ENCODE results near the gene STAC. TPM values are rescaled to one million over a fixed set of nuclear protein-coding genes. Genes with fewer than 3 reads are reported as not detected.

Gene STAC
- total and polyA plus RNA-seq, 7 donors: 0.19 to 1.5 (median 0.47) TPM

- Histone ChIP-seq H3K27me3 (ENCODE audit: insufficient read depth in 3 of 3, low read length in 2 of 3) (no peaks in the 10 kb centered on the region), H3K27ac (no peak overlapping the region), H3K36me3 (ENCODE audit: insufficient read depth in 1 of 2, low read depth in 1 of 2) (no peaks in the 10 kb centered on the region), H3K4me3 (no peak overlapping the region), H3K9me3 (no peaks in the 10 kb centered on the region), H3K4me1 (no peaks in the 10 kb centered on the region)
- ATAC-seq (no peak), DNase-seq (no peak)
- intact Hi-C loops (cut with DNase I): no loop called here
- TF ChIP-seq CTCF (IDR thresholded peaks at IDR 0.05): no peak
- WGBS, 3 donors: 85 to 91% (median 90%) methylated on average over 2 of the region's 2 CpGs
These were observed 36.9 kb downstream of the STAC start for GRCh38 chr3:36417237-36417636.

- Histone ChIP-seq H3K27ac (no peak overlapping the region), H3K9me3 (no peaks in the 10 kb centered on the region), H3K27me3 (ENCODE audit: insufficient read depth in 3 of 3, low read length in 2 of 3) (no peaks in the 10 kb centered on the region), H3K4me1 (no peaks in the 10 kb centered on the region), H3K36me3 (ENCODE audit: insufficient read depth in 1 of 2, low read depth in 1 of 2) (no peaks in the 10 kb centered on the region), H3K4me3 (no peak overlapping the region)
- no peak for TF ChIP-seq CTCF (IDR thresholded peaks at IDR 0.05)
- DNase-seq (no peak), ATAC-seq (no peak)
- intact Hi-C loops (cut with DNase I): no loop called here
- 88 to 92% (median 91%) methylated on average over 1 of the region's 1 CpG for WGBS, 3 donors
These were observed 38.0 kb downstream of the STAC start for GRCh38 chr3:36418296-36418695.

- Histone ChIP-seq H3K27me3 (ENCODE audit: insufficient read depth in 3 of 3, low read length in 2 of 3) (no peaks in the 10 kb centered on the region), H3K36me3 (ENCODE audit: insufficient read depth in 1 of 2, low read depth in 1 of 2) (no peaks in the 10 kb centered on the region), H3K9me3 (no peaks in the 10 kb centered on the region), H3K27ac (no peak overlapping the region), H3K4me1 (no peaks in the 10 kb centered on the region), H3K4me3 (no peak overlapping the region)
- no peak for DNase-seq
- ATAC-seq: no peak
- intact Hi-C loops (cut with DNase I): no loop called here
- 77 to 81% (median 77%) methylated on average over 4 of the region's 4 CpGs for WGBS, 3 donors
- TF ChIP-seq CTCF (IDR thresholded peaks at IDR 0.05): no peak
These were observed 48.1 kb downstream of the STAC start for GRCh38 chr3:36428445-36428844.

- H3K27me3 ChIP-seq (ENCODE audit: insufficient read depth in 3 of 3, low read length in 2 of 3): no peaks in the 10 kb centered on the region
- H3K36me3 ChIP-seq (ENCODE audit: insufficient read depth in 1 of 2, low read depth in 1 of 2): no peaks in the 10 kb centered on the region
- no peak overlapping the region for H3K4me3 ChIP-seq
- WGBS, 3 donors: 93 to 96% (median 95%) methylated on average over 3 of the region's 3 CpGs
- TF ChIP-seq CTCF (IDR thresholded peaks at IDR 0.05): no peak
- H3K9me3 ChIP-seq: no peaks in the 10 kb centered on the region
- no peak for DNase-seq
- no peak overlapping the region for H3K27ac ChIP-seq
- H3K4me1 ChIP-seq: no peaks in the 10 kb centered on the region
- intact Hi-C loops (cut with DNase I): no loop called here
- ATAC-seq: no peak
These were observed 49.7 kb downstream of the STAC start for GRCh38 chr3:36429986-36430485.

- H3K27me3 ChIP-seq (ENCODE audit: insufficient read depth in 3 of 3, low read length in 2 of 3): no peaks in the 10 kb centered on the region
- ATAC-seq: peak in 1 of 4 donors; percentile 44
- H3K36me3 ChIP-seq (ENCODE audit: insufficient read depth in 1 of 2, low read depth in 1 of 2): no peaks in the 10 kb centered on the region
- DNase-seq: no peak
- no peaks in the 10 kb centered on the region for H3K9me3 ChIP-seq
- TF ChIP-seq CTCF (IDR thresholded peaks at IDR 0.05): no peak
- H3K4me1 ChIP-seq: no peaks in the 10 kb centered on the region
- H3K27ac ChIP-seq: no peak overlapping the region
- no peak overlapping the region for H3K4me3 ChIP-seq
- intact Hi-C loops (cut with DNase I): no loop called here
These were observed 53.2 kb downstream of the STAC start for GRCh38 chr3:36433511-36433910.
